ENCODE data around the gene TTC39A. TPM values are rescaled to one million over a fixed set of nuclear protein-coding genes. Genes with fewer than 3 reads are reported as not detected.

Gene TTC39A
- total RNA-seq, 1 donor from 2014 or later = 26.9 TPM

DNA sequence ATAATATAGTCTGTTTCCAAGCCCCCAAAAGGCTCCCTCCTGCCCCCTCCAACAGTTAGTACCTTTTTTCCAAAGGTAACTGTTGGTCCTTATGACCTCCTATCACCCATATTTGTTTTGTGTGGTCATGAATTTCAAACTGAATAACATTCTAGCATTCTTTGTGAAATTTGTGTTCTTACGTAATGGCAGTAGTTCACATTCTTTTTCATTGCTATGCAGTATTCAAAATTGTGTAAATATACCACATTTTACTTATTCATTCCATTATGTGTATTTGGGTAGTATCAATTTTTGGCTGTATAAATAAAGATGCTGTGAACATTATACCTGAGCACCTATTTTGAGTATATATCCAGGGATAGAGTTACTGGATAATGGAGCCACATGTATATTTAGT is 80.9 kb downstream of the TTC39A start:
- no peaks in the 10 kb centered on the region for H3K27me3 ChIP-seq (ENCODE audit: control insufficient read depth, insufficient read depth, low read length)
- H3K36me3 ChIP-seq (ENCODE audit: control insufficient read depth, insufficient read depth, low read length) = no peaks in the 10 kb centered on the region
- no peak overlapping the region for H3K4me3 ChIP-seq (ENCODE audit: low read depth, low read length)
- TF ChIP-seq, protein P1, sequence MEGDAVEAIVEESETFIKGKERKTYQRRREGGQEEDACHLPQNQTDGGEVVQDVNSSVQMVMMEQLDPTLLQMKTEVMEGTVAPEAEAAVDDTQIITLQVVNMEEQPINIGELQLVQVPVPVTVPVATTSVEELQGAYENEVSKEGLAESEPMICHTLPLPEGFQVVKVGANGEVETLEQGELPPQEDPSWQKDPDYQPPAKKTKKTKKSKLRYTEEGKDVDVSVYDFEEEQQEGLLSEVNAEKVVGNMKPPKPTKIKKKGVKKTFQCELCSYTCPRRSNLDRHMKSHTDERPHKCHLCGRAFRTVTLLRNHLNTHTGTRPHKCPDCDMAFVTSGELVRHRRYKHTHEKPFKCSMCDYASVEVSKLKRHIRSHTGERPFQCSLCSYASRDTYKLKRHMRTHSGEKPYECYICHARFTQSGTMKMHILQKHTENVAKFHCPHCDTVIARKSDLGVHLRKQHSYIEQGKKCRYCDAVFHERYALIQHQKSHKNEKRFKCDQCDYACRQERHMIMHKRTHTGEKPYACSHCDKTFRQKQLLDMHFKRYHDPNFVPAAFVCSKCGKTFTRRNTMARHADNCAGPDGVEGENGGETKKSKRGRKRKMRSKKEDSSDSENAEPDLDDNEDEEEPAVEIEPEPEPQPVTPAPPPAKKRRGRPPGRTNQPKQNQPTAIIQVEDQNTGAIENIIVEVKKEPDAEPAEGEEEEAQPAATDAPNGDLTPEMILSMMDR (IDR thresholded peaks at IDR 0.05; ENCODE audit: insufficient read depth, low read length, poor library complexity, severe bottlenecking) = no peak
- no peak for DNase-seq (ENCODE audit: low read depth)

DNA sequence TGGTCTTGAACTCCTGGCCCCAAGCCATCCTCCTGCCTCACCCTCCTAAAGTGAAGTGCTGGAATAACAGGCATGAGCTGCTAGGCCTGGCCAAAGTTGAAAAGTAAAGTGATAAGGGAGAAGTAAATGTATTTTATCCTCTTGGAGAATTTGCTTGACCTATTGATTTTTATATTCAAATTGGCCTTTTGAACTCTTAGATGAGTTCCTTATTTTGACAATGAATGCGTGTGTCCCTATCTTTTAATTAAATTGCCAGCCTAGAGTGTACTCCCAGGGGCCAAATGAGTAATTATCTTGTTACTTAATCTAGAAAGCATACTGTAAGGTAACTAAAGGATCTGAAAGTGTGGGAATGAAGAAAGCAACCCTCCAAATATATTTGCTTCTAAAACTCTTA is 82.9 kb downstream of the TTC39A start:
- Histone ChIP-seq H3K27me3 (ENCODE audit: control insufficient read depth, insufficient read depth, low read length) (no peaks in the 10 kb centered on the region), H3K4me3 (ENCODE audit: low read depth, low read length) (no peak overlapping the region), H3K36me3 (ENCODE audit: control insufficient read depth, insufficient read depth, low read length) (no peaks in the 10 kb centered on the region)
- TF ChIP-seq, protein P1 (IDR thresholded peaks at IDR 0.05; ENCODE audit: insufficient read depth, low read length, poor library complexity, severe bottlenecking) = no peak
- no peak for DNase-seq (ENCODE audit: low read depth)

DNA sequence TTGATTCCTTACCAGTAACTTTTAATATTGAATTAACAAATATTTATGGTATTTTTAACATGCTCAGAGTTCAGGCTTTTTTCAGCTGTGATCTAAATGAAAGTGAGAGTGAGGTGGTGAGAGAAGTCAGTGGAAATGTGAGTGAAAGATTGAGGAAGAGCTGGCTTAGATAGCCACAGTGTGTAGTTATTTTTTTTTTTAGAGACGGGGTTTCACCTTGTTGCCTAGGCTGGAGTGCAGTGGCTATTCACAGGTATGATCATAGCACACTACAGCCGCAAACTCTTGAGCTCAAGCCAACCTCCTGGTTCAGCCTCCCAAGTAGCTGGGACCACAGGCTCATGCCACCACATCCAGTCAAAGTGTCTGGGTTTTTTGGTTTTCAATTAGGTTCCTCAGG is 83.3 kb downstream of the TTC39A start:
- DNase-seq (ENCODE audit: low read depth) = no peak
- H3K36me3 ChIP-seq (ENCODE audit: control insufficient read depth, insufficient read depth, low read length) = no peaks in the 10 kb centered on the region
- no peak overlapping the region for H3K4me3 ChIP-seq (ENCODE audit: low read depth, low read length)
- no peaks in the 10 kb centered on the region for H3K27me3 ChIP-seq (ENCODE audit: control insufficient read depth, insufficient read depth, low read length)
- TF ChIP-seq, protein P1 (IDR thresholded peaks at IDR 0.05; ENCODE audit: insufficient read depth, low read length, poor library complexity, severe bottlenecking) = no peak

DNA sequence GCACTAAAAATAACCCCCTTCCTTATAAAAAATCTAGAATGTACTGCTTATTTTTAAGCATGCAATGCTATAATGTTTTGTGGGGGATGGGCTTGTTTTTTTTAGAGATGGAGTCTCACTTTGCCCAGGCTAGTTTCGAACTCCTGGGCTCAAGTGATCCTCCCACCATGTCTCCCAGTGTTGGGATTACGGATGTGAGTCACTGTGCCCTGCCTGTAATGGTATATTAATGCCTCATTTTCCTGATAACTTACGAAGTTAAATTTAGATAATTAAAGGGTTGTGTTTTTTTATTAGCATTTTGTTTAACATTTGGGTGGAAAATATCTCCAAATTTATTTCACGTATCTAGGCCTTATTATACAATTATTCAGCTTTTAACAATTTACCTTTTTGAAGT is 87.8 kb downstream of the TTC39A start:
- no peaks in the 10 kb centered on the region for H3K27me3 ChIP-seq (ENCODE audit: control insufficient read depth, insufficient read depth, low read length)
- no peak for DNase-seq (ENCODE audit: low read depth)
- TF ChIP-seq, protein P1 (IDR thresholded peaks at IDR 0.05; ENCODE audit: insufficient read depth, low read length, poor library complexity, severe bottlenecking) = no peak
- no peak overlapping the region for H3K4me3 ChIP-seq (ENCODE audit: low read depth, low read length)
- no peaks in the 10 kb centered on the region for H3K36me3 ChIP-seq (ENCODE audit: control insufficient read depth, insufficient read depth, low read length)

DNA sequence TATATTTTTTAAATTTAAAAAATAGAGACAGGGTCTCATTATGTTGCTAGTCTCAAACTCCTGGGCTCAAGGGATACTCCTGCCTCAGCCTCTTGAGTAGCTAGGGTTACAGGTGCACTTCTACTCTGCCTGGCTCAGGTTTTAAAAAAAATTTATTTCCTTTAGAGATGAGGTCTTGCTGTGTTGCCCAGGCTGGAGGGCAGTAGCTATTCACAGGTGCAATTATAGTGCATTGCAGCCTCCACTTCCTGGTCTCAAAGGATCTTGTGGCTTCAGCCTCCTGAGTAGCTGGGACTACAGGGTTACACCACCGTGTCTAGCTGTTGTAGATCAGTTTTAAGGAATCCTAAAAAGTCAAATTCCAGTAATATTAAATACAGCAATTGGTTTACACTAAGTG is 89.2 kb downstream of the TTC39A start:
- Histone ChIP-seq H3K36me3 (ENCODE audit: control insufficient read depth, insufficient read depth, low read length) (no peaks in the 10 kb centered on the region), H3K27me3 (ENCODE audit: control insufficient read depth, insufficient read depth, low read length) (no peaks in the 10 kb centered on the region), H3K4me3 (ENCODE audit: low read depth, low read length) (no peak overlapping the region)
- no peak for DNase-seq (ENCODE audit: low read depth)
- TF ChIP-seq, protein P1 (IDR thresholded peaks at IDR 0.05; ENCODE audit: insufficient read depth, low read length, poor library complexity, severe bottlenecking) = no peak

DNA sequence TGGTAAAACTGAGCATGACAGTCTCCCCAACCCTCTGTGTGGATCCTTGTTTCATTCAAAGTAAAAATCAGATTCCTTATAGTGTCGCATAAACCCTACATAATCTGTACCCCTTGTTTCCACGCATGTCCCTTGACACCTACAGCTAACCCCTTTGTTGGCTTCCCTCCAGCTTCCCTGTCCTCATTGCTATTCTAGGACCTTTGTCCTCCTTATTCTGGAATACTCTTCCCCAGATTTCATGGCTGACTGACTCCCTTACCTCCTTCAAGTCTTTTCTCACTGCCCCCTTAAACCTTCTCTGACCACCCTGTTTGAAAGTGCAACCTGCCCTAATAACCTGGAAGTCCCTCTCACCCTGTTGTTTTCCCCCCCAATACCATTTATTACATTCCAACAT is 90.3 kb downstream of the TTC39A start:
- no peak for DNase-seq (ENCODE audit: low read depth)
- no peak overlapping the region for H3K4me3 ChIP-seq (ENCODE audit: low read depth, low read length)
- H3K36me3 ChIP-seq (ENCODE audit: control insufficient read depth, insufficient read depth, low read length) = no peaks in the 10 kb centered on the region
- no peaks in the 10 kb centered on the region for H3K27me3 ChIP-seq (ENCODE audit: control insufficient read depth, insufficient read depth, low read length)
- TF ChIP-seq, protein P1 (IDR thresholded peaks at IDR 0.05; ENCODE audit: insufficient read depth, low read length, poor library complexity, severe bottlenecking) = no peak

Measured in kidney epithelial cell (primary cell).